HG02642 (cell line): ENCODE data around the gene NXPH3.
"Not testable (repeated sequence)": the region's sequence is repeated elsewhere in the genome, so short reads cannot be mapped to it uniquely, and the experiment has no call there.

Source experiments
- ATAC-seq: cut with Tn5 transposase; IDR thresholded peaks from one replicate; pipeline ENCODE4 v1.9.1; 2021; ENCODE audit warnings: mild to moderate bottlenecking; ENCODE audit not compliant: unreplicated experiment, poor library complexity

Gene NXPH3

DNA sequence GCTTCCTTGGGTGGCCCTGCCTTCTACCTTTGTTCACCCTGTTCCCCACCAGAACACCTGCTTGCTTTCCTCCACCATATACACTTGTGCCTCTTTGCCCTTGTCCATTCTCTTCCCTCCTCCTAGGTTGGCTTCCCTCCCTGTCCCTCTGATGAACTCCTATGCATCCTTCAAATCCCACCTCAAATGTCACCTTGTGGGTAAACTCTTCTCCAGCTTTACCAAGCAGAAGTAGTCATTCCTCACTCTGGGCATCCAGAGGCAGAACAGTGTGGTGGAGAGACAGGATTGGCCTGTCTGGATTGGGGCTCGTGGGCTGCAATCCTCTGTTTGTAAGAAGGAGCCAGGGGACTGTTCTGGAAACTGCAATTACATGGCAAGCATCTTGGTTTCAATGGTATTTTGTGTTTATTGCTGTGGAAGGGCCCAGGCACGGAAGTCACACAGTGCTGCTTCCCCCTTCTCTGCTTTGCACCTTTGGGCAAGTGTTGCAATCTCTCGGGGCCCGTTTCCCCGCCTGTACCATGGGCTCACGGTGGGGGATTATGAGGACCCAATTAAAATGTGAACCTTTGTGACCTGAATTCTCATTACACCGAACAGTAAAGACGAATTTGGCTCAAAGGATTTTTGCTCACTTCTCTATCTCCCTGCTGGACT, 21.9 kb upstream of the NXPH3 start:
- ATAC-seq = no peak

DNA sequence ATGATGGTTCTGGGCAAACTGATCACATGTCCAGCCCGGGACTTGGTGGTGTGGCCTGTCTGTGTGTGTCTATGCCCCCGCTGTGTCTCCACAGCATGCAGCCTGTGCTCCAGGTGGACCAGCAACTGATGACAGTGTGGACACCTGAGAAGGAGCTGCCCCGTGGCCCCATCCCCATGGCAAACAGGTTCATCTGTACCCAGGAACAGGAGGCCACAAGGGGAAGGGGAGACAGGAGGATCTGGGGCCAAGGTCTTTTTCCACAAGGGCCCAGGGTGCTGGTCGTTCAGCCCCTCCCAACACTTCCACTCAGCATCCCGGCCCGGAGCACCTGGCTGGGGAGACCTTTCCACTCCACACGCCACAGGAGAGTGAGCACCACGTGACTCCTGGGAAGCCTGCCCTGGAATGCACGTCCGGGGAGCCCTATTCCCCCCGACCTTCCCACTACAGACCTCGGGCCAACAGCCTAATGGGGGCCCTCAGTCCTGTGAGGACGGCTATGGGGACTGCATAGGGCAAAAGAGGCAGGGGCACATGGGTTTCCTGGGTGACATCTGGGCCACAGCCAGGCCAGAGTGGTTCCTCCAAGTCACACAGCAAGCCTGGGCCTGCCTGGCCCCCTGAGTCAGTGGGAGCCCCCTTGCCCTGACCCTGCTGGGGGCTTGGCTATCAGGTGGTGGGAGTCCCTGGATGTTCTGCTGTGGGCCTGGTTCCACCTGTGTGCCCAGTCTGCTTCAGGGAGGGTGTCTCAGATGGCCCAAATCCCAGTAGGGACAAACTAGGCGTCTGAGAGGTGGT, 20.8 kb upstream of the NXPH3 start:
- no peak for ATAC-seq

DNA sequence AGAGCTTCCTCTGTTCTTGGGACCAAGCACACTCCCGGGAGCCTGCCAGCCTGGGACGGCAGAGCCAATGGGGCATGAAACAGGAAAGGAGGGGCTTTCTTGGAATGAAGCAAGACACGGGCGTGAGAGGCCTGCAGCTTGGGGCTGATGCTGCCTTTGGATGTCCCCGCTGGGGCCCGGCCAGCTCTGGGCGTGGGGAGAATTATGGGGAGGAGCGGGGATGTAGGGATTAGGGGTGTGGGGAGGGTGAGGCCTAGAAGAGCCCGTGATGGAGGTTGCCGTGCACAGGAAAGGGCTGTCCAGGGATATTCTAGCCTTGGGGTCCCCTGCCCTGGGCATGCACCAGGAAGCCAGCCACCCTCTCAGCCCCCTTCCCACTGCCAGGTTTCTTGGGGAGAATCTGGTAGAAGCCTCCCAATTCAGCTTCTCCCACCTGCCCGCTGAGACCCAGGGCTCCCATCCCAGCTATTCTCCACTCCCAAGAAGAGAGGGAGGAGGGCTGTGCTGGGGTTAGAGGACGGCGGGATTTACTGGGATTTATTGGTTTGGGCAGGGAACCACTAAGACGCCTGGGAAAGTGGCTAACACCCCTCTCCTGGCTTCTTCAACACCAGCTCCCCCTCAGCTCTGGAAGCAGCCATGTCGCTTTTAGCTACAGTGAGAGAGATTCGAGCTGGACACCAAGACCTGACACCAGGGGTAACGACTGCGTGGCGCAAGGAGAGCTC, 20.0 kb upstream of the NXPH3 start:
- no peak for ATAC-seq

DNA sequence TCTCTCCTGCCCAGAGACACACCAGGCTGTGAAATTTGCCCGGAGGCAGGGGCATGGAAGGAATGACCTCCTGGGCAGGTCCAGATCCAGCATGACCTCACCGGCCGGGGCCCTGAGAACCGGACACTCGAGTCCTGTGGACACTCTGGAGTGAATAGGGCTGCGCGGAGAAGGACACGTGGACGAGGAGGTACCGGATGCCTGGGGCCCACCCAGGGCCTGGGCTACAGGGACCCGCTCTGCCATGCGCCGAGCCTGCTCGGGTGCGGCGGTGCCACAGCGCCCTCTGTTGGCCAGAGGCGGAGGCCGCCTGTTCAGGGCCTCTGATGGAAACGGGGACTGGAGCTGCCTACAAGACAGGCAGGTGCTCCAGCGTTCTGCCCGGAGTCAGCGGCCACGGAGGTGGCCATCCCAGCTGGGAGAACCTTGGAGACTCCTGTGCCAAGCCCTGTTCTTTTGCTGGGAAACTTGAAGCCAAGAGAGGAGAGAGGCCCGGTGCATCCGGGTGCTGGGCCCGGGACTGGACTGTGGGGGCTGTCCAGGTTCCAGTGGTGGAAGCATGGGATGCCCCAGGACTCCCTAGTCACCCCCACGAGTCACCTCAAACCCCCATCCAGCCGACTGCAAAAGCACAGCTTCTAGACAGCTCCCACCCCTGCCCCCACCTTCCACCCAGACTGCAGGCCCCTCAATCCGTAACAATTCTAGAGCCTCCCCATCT, 19.3 kb upstream of the NXPH3 start:
- ATAC-seq = peak; percentile 74

DNA sequence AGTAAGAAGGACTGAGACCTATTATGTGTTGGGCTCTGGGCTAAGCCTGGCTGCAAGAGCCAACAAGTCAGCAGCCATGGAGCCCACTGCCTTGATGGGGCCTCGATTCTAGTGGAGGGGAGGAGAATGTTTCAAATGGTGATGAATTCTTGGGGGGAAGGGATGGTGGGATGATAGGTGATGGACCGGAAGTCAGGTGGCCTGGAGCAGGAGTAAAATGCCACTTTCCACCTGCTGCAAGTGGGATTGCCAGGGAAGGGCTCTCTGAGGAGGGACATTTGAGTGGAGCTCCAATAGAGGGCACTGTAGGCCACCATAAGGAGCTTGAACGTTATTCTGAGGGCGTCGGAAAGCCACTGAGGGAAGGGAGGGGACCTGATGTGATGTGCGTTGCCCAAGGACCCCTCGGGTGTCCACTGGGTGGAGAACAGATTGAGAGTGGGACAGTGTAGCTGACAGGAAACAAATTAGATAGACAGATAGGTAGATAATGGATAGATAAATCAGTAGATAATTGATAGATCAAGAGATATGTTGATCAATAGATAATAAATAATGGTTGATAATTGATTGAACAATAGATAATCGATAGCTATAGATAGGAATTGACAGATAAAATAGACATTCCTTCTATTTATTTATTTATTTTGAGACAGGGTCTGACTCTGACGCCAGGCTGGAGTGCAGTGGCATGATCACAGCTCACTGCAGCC, 18.2 kb upstream of the NXPH3 start:
- ATAC-seq = no peak

DNA sequence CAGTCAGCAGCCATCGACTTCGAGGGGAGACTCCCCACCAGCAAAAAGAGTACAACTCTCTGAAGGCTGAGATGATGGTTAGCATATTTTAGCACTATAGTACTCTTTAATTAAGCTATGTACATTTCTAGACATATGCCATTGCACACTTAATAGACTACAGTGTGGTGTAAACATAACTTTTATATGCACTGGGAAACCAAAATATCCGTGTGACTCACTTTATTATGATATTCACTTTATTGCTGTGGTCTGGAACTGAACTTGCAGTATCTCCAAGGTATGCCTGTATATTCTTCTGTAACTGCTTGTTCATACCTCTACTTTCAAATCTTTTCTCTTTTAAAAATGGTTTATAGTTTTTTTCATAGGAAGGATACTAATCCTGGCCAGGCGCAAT, 11.0 kb upstream of the NXPH3 start:
- no peak for ATAC-seq

DNA sequence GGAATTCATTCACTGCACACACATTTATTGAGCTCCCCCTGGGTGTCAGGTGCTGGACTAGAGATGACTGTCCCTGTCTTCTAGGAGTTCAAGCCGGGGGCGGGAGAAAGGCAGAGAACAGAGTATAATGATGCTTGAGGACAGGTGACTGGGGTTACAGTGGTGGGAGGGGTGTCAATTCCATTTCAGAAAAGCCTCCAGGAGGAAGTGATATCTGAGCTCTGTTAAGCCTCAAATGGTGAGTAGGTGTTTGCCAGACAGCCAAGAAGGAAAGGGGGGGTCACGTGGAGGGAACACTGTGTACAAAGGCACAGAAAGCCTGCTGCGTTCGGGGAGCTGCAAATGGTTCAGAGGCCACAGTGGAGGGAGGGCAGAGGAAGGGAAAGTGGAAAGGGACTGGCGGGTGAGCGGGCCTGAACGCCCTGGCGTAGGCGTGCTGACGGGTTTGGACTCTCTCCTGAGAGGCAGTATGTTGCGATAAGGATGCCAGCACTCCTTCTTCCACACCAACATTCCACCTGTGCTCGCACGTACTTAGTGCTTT, 9.7 kb upstream of the NXPH3 start:
- no peak for ATAC-seq

DNA sequence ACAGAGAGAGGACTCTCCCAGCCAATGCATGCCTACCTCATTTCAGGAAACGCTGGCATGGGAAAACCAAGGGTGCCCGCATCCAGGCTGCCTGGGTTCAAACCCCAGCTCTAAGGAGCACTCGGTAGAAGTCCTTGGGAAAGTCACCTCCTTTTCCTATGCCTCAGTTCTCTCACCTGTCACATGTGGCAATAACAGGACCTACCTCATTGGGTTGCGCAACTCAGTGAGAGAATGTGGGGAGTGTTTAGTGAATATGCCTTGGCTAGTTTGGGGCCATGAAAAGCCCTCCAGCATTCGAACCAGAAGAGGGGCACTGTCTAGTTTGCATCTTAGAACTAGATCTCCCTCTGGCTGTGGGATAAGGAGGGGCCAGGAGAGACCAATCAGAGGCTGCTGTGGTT, 9.0 kb upstream of the NXPH3 start:
- ATAC-seq = no peak

DNA sequence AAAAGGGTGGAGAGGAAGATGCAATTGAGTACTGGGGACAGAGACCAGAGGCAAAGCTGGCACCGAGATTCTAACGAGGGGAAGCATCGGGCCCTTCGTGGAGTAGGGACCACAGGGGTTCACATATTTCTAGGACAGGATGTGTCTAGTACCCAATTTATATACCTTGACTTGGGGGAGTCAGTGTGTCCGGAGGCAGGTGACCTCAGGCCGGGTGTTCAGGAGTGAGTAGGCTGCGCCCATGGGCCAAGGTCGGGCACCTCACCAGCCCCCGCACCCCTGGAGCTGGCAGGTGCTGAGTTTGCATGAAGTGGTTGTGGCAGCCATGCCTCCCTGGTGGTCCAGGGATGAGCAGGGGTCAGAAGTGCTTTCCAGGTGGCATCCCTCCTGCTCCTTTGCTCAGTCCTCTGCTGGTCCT, 8.6 kb upstream of the NXPH3 start:
- ATAC-seq = no peak

DNA sequence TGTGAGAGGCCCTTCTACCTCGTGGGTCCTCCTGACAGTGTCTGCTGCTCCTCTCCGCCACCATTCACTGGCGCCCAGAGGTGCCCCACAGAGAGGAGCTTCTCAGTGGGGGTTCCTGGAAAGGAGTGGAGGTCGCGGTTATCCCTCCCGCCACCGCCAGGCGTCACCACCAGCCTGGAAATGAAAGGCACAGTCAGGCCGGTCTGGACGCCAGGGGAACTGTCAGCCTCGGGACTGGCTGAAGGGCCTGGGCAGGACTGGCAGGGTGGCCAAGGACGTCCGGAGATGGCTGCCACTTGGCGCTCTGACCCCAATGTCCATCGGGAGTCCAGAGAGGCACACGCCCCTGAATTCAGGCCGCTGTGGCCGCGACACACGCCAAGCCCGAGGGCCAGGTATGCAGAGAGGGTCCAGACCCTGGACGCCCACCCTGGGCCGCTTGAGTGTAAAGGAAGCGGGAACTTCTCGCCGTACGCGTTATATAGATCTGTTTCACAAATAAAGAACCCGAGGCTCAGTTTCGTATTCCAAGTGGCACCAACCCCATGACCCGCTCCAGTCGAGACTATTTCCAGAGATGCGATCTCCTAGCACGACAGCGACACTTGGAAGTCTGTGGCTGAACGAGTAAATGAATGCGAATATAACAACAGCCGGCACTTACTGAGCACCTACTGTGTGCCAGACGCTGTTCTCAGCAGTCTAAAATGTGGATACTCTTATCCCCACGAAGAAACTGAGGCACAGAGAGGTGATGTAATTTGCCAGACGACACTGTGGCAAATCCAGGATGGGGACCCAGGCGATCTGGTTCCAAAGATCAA, 7.6 kb upstream of the NXPH3 start:
- no peak for ATAC-seq

DNA sequence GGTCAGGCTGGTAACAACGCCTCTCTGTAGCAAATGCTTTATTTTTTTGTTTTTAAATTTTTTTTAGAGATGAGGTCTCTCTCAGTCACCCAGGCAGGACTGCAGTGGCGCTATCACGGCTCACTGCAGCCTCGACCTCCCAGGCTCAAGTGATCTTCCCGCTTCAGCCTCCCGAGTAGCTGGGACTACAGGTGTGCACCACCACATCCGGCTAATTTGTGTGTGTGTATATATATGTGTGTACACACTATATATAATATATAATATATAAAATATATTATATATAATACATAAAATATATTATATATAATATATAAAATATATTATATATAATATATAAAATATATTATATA, 7.0 kb upstream of the NXPH3 start:
- not testable (repeated sequence) for ATAC-seq

DNA sequence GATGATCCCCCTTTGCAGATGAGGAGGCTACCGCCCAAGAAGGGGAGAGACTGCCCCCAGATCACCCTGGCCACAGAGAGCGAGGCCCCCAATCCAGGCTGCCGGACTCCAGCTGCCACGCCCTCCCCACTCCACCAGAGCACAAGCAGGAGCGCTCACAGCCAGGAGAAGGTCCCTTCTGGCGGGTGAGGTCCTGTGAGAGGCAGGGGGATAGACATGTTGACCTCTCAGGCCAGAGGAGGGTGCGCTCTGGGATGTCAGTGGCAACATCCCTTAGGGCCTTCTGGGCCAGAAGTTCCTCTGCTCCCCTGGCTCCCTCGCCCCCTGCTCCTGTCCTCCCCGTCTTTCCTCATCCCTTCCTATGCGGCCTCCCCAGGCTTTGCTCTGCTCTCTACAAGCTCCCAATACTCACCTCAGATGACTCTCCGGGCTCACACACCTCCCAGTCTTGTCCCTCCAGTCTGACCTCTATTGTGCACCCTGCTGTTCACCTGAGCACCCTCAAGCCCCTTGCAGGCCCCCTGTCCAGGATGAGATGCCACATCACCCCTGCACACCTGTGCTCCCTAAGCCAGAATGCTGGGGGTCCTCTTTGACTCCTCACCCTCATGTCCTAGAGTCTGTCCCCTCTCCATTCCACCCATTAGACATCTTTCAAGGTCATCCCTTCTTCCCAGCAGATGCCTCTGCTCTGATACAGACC, 5.0 kb upstream of the NXPH3 start:
- ATAC-seq = no peak

DNA sequence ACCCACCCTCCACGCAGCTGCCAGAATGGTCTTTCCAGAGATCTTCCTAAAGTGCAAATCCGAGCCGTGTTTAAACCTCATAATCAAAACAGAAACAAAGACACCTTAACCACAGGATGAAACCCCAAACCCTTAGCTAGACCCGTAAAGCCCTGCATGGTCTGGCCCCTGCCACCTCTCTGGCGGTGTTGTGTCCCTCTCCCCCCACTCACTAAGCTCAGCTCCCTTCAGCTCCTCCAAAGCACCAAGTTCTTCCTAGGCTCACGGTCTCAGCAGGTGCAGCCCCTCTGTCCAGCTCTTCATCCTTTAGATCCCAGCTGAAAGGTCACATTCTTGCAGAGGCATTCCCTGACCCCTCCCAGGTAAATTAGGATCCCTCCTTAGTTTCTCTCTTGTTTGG, 4.4 kb upstream of the NXPH3 start:
- ATAC-seq = no peak

DNA sequence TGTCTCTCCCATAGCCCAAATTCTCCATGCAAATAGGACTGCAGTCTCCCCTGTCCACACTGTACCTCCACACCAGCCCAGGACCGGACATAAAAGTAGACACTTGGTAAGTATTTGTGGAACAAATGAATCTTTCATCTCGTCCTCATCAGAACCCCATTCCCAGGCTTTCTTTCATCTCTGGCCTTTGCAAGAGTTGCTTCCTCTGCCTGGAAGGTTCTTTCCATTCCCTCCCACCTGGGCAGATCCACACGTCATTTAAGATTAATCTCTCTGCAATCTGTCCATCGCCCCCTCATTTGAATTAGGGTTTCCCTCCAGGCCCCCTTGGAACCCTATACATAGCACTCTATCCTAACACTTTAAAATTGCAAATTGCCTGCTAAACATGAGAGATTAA, 3.9 kb upstream of the NXPH3 start:
- no peak for ATAC-seq

DNA sequence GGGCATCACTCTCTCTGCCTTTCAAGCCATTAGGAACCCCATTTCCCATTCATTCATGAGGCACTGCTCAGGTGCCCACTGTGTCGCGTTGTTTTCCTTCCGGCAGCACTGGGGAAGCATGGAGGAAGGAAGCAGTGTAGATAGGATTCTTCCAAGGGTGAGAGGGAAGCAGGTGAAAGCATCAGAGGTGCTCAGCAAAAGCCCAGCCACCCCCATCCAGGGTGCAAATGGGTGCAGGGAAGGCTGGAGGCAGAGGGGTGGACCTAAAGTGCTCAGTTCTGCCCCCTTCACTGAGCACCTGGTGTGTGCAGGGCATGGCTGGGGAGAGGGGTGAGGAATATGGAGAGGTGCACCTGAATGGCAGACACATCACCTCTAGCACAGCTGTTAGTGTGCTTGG, 3.4 kb upstream of the NXPH3 start:
- ATAC-seq = no peak

DNA sequence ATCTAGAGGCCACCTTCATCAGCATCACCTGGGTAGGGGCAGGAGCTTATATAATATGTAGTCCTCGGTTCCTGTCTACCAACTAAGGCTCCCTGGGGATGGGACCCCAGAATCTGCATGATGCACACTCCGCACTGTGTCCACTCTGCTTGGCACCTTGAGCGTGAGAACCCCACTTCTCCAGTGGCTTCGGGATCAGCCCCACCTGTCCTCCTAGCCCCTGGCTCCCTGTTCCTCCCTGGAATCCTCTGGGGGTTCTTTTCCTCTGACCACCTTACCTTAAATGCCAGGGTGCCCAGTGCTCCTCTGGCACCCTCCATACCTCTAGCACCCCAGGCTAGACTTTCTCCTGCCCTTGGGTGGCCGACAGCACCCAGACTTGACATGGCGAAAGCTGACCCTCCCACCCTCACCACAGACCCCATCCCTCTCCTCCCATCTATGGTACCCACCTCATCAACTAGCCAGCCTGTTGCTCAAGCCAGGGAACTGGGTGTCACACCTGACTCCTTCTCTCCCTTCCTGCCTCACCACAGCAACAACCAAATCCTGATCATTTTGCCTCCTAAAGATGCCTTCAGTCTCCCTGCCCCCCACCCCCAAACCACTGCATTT, 2.8 kb upstream of the NXPH3 start:
- no peak for ATAC-seq

DNA sequence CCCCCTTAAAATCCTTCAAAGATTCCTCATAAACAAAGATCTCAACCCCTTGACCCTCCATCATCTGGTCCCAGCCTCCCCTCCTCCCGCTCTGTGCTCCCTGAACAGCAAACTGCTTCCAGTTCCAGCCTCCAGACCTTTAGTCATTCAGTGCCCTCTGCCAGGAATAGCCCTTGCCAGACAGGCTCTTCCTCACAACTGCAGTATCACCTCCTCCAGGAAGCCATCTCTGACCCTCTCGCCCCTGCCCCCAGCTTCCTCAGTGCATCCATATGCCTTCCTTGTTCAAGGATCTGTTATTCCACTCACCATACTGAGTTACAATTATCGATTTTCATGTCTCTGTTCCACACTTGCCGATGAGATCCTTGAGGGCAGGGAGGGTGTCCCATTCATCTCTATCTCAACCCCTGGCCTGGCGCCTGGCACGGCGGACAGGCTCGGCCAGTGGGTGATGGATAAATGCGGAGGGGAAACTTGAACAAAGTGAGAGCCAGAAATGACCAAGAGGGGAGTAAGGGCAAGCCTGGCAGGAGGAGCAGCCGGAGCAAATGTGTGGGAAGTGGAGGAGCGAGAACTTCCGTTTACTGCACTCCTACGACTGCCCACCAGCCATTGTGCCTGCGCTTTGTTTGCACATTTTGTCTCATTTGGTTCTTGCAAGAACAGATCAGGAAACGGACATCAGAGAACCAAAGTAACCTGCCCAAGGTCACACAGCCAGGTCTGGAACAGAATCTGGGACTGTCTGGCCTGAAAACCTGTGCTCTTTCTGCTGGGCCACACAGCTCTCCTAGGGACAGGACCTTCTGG, 2.0 kb upstream of the NXPH3 start:
- ATAC-seq = no peak
